ENCODE results near the gene AMOT.

The AMOT gene

DNA sequence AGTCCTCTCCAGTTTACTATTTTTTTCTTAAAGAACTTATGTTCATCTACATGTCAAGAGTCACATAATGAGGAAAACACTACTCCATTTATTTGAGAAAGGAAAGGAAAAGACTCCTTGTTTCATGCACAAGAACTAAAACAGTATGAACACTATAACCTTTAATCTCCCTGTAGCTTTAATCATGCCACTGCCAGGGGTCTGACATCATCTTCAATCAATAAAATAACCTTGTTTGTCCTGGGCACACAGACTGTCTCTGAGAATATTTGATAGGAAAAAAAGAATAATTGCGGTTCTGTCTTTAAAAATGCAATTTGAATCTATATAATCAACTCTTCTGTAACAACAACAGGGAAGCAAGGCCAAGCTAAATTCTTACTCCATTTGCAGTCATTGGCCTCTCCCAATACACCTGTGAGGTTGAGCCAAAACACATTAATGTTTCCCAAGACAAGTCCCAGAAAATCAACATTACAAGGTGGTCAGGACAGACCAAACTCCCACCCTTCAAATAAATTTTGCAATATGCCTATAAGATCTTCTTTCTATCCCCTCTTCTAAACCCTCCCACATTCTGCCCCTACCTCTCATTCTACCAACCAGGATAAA lies 13.2 kb downstream of the AMOT start:
- no peak overlapping the region for H3K4me3 ChIP-seq
- peaks cover 17% of the 10 kb centered on the region for H3K36me3 ChIP-seq (replicated peaks)
- no peaks in the 10 kb centered on the region for H3K27me3 ChIP-seq (ENCODE audit: low read depth)
- H3K9me3 ChIP-seq = no peaks in the 10 kb centered on the region
- H3K4me1 ChIP-seq = peaks cover 3% of the 10 kb centered on the region
- no peak for DNase-seq (ENCODE audit: low spot score in 2 of 2)
- in situ Hi-C loops (cut with MboI; ENCODE audit: low sequenced_read_pairs) = no loop called here

DNA sequence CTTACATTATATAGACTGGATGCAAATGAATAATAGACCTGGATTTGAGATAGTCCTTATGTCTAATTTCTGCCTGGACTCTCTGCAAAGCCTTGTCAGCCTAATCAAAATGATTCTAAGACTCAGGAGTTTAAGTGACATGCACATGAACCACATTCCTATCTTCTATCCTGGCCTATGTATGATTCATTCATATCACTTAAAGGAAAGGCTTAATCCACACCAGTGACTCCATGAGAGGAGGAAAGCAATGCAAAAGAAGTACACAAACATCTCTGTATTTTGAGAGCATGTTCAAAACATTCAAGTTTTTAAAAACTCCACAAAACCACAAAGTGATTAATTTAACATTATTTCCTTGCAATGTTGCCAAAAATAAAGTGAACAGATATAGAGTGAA lies 14.6 kb downstream of the AMOT start:
- Histone ChIP-seq H3K4me1 (no peaks in the 10 kb centered on the region), H3K9me3 (no peaks in the 10 kb centered on the region), H3K27me3 (ENCODE audit: low read depth) (no peaks in the 10 kb centered on the region), H3K4me3 (no peak overlapping the region), H3K36me3 (replicated peaks) (peaks cover 25% of the 10 kb centered on the region)
- in situ Hi-C loops (cut with MboI; ENCODE audit: low sequenced_read_pairs) = no loop called here
- no peak for DNase-seq (ENCODE audit: low spot score in 2 of 2)

DNA sequence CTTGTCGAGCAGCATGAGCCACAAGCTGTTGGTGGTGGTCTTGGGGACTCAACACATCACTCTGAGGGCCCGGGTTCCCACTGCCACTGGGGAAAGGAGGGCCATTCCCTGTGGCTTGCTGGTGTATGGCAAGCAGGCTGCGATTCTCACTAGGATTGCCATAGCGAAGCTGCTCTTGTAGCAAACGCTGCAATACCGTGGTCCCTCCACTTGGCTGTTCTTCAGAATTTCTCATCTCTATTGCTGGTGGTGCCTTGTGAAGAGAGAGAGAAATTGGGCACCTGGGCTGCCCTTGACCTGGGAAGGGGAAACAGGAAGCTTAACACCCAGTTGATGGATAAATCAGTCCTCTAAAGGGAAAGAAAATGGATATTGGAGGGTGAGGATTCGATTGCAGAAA lies 17.7 kb downstream of the AMOT start:
- no peak for DNase-seq (ENCODE audit: low spot score in 2 of 2)
- in situ Hi-C loops (cut with MboI; ENCODE audit: low sequenced_read_pairs) = no loop called here
- Histone ChIP-seq H3K36me3 (replicated peaks) (peaks cover 18% of the 10 kb centered on the region), H3K9me3 (no peaks in the 10 kb centered on the region), H3K4me3 (no peak overlapping the region), H3K4me1 (peaks cover 6% of the 10 kb centered on the region; the same call in 1 of the 2 replicates), H3K27me3 (ENCODE audit: low read depth) (no peaks in the 10 kb centered on the region)

DNA sequence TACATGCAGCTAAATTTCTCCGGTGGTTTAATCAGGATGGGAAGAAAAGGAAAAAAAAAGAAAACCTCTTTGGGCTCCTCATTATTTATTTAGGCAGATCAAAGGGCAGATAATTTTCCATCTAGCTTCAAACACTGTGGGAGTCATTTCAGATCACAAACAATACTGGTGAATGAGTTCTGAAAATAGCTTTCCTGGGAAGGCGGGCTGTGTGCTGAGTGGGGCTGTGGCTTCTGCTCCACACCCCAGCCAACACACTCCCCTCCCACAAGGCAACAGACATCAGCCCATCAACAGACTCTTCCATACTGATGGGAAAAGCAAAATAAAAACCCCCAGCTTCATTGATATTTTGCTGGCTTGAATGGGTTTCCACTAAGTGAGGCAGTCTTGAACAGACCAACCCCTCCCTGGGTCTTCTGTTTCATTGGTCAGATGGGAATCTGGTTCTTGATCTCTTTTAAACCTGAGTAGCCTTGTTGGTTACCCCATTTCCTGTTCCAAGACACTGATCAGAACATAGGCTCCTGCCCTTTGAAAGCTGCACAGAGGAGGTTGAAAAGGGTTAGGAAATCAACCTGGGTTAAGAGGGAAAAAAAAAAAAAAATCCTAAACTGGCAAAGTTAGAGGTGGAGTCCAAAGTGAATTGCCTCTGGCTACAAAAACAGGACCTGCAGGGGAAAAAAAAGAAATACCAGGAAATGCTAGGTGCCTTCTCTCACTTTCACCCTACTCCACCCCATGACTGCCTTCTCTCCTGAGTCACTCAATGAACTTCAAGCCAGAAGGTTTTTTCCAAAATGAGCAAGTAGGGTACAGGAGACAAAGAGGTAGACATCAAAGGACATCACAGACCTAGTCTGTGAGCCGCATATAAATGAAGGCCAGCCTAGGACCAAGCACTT lies 20.0 kb downstream of the AMOT start:
- Histone ChIP-seq H3K27me3 (ENCODE audit: low read depth) (no peaks in the 10 kb centered on the region), H3K36me3 (replicated peaks) (peaks cover 23% of the 10 kb centered on the region), H3K4me3 (no peak overlapping the region), H3K9me3 (no peaks in the 10 kb centered on the region), H3K4me1 (peaks cover 6% of the 10 kb centered on the region; the same call in 1 of the 2 replicates)
- DNase-seq (ENCODE audit: low spot score in 2 of 2) = no peak
- in situ Hi-C loops (cut with MboI; ENCODE audit: low sequenced_read_pairs) = no loop called here

DNA sequence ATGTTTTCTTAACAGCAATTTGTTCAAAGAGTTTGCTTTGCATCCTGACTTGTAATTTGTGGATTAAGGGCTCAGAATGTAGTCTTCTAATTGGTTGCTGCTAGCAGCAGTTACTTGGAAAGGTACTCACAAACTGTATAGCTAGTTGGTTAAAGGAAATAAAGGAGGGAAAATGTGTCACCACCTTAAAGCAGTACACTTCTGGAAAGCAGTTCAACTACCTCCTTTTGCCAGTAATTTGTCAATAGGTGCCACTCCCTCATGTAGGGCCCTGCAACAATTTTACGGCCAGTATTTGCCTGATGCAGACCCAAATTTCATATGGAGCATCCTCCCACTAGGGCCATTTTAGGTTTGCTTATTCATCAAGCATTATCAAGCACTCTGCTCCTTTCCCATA lies 20.8 kb downstream of the AMOT start:
- DNase-seq (ENCODE audit: low spot score in 2 of 2) = no peak
- no peaks in the 10 kb centered on the region for H3K9me3 ChIP-seq
- in situ Hi-C loops (cut with MboI; ENCODE audit: low sequenced_read_pairs) = no loop called here
- no peaks in the 10 kb centered on the region for H3K27me3 ChIP-seq (ENCODE audit: low read depth)
- peaks cover 6% of the 10 kb centered on the region; the same call in 1 of the 2 replicates for H3K4me1 ChIP-seq
- H3K4me3 ChIP-seq = no peak overlapping the region
- H3K36me3 ChIP-seq (replicated peaks) = peaks cover 19% of the 10 kb centered on the region

DNA sequence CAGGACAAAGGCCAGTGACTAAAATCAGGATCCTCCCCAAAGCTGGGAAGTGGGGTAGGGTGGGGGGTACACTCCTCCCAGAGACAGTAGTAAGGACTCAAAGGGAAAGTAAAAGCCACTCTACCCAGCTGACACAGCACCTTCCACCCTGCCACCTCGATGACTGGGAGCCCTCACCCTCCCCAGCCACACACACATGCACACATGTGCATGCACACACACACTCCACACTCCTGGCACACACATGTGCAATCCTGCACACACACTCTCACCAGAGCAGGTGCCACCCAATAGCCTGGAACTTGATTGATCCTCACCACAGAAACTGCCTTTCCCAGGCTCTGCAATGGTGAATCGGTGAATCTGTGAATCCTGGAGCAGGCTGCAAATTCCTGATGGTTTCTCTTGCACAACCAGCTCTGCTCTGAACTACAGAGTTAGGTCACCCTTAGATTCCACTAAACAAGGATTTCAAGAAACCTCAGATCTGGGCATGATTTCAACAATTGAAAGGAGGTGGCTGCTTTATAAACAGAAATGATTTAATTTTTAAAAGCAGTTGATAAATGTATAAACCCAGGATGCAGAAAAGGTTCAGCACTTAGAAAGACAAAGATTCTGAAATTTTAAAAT lies 21.5 kb downstream of the AMOT start:
- Histone ChIP-seq H3K36me3 (replicated peaks) (peaks cover 19% of the 10 kb centered on the region), H3K4me3 (no peak overlapping the region), H3K9me3 (no peaks in the 10 kb centered on the region), H3K27me3 (ENCODE audit: low read depth) (no peaks in the 10 kb centered on the region), H3K4me1 (peaks cover 6% of the 10 kb centered on the region; the same call in 1 of the 2 replicates)
- no peak for DNase-seq (ENCODE audit: low spot score in 2 of 2)
- in situ Hi-C loops (cut with MboI; ENCODE audit: low sequenced_read_pairs) = no loop called here

DNA sequence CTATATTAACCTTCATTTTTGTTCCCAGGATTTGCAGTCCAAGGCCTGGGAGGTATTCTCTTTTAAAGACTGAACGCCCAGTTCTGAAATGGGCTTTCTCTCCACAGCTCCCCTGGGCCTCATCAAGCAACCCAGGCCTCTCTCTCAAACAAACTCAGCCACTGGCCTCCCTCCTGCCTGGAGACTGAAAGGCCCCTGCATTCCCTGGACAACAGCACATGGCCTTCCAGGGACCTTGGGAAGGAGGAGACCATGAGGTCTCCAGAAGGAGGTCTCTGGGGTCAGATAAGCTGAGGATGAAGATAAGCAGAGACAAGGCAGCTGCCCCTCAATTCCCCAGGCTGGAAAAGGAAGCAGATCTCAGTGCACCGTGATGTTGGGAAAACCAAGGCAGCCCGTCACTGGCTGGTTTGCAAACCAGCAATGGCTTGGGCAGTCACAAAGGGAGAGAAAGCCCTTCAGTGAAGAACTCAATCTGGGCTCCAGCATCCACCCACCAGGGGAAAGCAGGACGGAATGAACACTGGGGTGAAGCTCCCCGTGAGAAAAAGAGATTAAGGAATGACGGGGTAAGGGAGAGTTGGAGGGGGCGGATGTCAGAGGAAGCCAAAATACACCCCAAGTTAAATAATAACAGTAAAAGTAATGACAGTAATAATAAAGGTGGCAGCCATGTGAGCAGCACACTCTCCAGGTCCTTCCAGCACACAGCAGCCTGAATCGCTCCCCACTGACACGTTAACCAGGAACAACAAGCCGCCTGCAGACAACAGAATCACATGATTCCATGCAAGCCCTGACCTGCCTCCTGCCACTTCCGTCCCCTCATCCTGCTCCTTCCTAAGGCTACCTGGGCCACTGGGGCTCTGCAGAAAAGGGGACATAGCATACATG lies 22.3 kb downstream of the AMOT start:
- in situ Hi-C loops (cut with MboI; ENCODE audit: low sequenced_read_pairs) = no loop called here
- DNase-seq (ENCODE audit: low spot score in 2 of 2) = no peak

DNA sequence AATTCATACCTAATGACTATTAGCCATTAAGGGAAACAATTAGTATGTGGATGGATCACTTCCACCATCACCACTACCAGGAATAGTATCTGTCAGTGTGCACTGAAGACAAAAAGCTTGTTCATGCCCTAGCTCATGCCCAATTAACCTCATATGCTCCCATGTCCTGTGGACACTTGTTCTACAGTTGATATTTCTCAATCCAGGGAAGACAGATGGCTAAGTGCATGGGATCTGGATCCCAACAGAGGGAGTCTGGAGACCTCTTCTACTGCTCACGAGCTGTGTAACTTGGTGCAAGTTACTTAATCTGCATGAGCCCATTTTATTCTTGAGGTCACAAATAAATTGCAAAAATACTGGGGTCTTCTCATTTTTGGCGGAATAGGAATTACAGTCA lies 23.7 kb downstream of the AMOT start:
- in situ Hi-C loops (cut with MboI; ENCODE audit: low sequenced_read_pairs) = no loop called here
- Histone ChIP-seq H3K36me3 (replicated peaks) (peaks cover 12% of the 10 kb centered on the region), H3K4me1 (peaks cover 6% of the 10 kb centered on the region; the same call in 1 of the 2 replicates), H3K27me3 (ENCODE audit: low read depth) (no peaks in the 10 kb centered on the region), H3K9me3 (no peaks in the 10 kb centered on the region), H3K4me3 (no peak overlapping the region)
- no peak for DNase-seq (ENCODE audit: low spot score in 2 of 2)

More for the DNA sequence above, 22.3 kb downstream of the AMOT start:
- peaks cover 6% of the 10 kb centered on the region; the same call in 1 of the 2 replicates for H3K4me1 ChIP-seq
- no peak overlapping the region for H3K4me3 ChIP-seq
- peaks cover 19% of the 10 kb centered on the region for H3K36me3 ChIP-seq (replicated peaks)
- H3K9me3 ChIP-seq = no peaks in the 10 kb centered on the region
- H3K27me3 ChIP-seq (ENCODE audit: low read depth) = no peaks in the 10 kb centered on the region

DNA sequence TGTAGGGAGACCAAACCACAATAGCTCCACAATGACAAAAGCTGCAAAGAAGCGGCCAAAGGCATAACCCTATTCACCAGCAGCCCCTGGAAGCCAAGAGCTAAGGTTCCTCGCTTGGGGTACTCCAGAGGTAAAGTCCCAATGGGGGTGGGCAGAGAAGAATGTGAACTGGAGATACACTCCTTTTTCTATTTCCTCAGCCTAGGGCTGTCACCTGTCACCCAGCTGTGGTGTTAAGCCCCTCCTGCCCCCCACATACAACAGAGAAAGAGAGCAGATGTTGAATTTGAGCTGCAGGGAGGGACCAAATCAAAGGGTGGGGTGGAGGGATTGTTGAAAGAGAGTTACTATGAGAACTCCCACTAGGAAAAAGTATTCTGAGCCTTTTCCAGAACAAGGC lies 26.1 kb downstream of the AMOT start:
- peaks cover 3% of the 10 kb centered on the region for H3K4me1 ChIP-seq
- H3K36me3 ChIP-seq (replicated peaks) = peaks cover 20% of the 10 kb centered on the region
- in situ Hi-C loops (cut with MboI; ENCODE audit: low sequenced_read_pairs) = no loop called here
- no peaks in the 10 kb centered on the region for H3K9me3 ChIP-seq
- no peak for DNase-seq (ENCODE audit: low spot score in 2 of 2)
- H3K27me3 ChIP-seq (ENCODE audit: low read depth) = no peaks in the 10 kb centered on the region
- no peak overlapping the region for H3K4me3 ChIP-seq

DNA sequence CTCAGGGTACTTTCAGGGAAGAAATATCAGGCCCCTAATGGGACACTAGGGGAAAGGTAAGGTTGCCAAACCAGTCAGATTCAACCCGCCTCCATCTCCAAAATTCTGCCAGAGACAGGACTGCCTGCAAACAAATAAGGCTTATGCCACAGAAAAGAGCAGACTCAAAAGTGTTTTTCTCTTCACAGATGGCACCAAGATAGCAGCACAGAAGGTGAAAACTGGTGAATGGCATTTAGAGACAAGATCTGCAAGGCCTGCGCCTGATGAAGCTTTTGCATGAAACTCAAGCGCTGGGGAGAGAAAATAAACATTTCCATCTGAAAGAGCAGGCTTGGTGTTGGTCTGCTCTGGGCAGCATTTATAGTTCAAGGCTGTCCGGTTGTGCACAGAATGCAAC lies 27.9 kb downstream of the AMOT start:
- DNase-seq (ENCODE audit: low spot score in 2 of 2) = no peak
- Histone ChIP-seq H3K4me3 (no peak overlapping the region), H3K27me3 (ENCODE audit: low read depth) (no peaks in the 10 kb centered on the region), H3K4me1 (peaks cover 19% of the 10 kb centered on the region), H3K36me3 (replicated peaks) (peaks cover 27% of the 10 kb centered on the region), H3K9me3 (no peaks in the 10 kb centered on the region)
- in situ Hi-C loops (cut with MboI; ENCODE audit: low sequenced_read_pairs) = no loop called here

DNA sequence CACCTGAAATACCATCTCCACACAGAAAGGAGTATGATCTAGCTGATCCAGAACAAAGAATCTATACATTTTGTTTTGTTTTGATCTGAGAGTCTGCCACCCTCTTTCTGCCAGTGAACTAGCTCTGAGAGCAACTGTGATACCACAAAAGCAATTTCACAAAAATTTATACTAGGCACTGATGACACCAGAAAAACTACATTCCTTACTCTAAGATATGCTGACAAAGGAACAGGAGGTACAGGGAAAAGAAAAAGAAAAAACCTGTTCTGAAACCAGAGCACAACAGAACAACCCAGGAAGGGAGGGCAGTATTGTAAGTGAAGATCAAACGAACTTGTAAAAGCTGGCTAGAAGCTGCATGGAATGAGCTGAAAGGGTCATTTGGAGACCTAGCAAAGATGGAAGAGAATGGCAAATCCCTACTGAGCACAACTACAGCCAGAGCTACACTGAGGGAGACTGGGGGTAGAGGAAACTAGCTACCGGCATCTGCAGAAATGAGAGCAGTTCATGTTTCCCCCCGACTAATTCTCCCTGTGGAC lies 31.9 kb downstream of the AMOT start:
- in situ Hi-C loops (cut with MboI; ENCODE audit: low sequenced_read_pairs) = no loop called here
- Histone ChIP-seq H3K4me3 (no peak overlapping the region), H3K27me3 (ENCODE audit: low read depth) (no peaks in the 10 kb centered on the region)

DNA sequence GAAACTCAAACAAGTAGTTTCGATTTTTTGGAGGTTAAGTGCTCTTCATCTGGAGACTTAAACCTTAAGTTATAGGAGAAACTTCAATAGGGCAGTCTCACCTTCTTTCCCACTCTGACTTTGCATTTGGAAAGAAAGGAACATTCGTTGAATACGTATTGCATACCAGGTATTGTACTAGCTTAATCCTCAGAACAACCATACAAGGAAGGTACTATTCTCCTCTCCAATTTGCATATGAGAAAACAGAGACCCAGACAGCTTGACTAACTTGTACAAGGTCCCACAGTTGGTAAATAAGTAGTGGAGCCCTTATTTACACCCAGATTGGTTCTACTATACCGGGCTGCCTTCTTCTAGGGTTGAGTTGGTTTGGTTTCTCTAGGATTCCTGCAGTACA lies 32.6 kb downstream of the AMOT start:
- H3K4me3 ChIP-seq = no peak overlapping the region
- H3K36me3 ChIP-seq (replicated peaks) = peaks cover 39% of the 10 kb centered on the region
- peak; percentile 12 to 97 for DNase-seq (ENCODE audit: low spot score in 2 of 2)
- in situ Hi-C loops (cut with MboI; ENCODE audit: low sequenced_read_pairs) = no loop called here
- no peaks in the 10 kb centered on the region for H3K27me3 ChIP-seq (ENCODE audit: low read depth)
- H3K9me3 ChIP-seq = no peaks in the 10 kb centered on the region
- H3K4me1 ChIP-seq = peaks cover 27% of the 10 kb centered on the region

More for the DNA sequence above, 31.9 kb downstream of the AMOT start:
- H3K9me3 ChIP-seq = no peaks in the 10 kb centered on the region
- peaks cover 27% of the 10 kb centered on the region for H3K4me1 ChIP-seq
- DNase-seq (ENCODE audit: low spot score in 2 of 2) = peak in 1 of 2 experiments; percentile 40
- peaks cover 35% of the 10 kb centered on the region for H3K36me3 ChIP-seq (replicated peaks)

DNA sequence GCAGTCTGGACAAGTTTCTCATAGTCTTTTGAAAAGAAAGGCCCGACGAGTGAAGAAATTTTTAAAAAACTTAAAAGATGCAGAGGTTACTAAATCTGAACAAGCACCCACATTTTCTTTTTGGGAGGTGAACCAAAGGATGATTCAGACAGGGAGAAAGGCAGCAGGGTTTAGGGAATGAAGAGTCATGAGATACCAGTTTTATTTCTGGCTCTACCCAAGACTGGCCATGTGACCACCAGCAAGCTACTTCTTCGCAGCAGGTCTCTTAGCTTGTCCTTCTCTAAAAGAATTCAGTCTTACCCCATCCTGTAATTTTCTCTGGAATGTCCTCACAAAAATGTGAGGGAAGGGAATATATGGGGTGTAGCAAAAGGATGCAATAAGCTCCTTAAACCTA lies 37.6 kb downstream of the AMOT start:
- no peak overlapping the region for H3K4me3 ChIP-seq
- no peaks in the 10 kb centered on the region for H3K9me3 ChIP-seq
- no peak for DNase-seq (ENCODE audit: low spot score in 2 of 2)
- in situ Hi-C loops (cut with MboI; ENCODE audit: low sequenced_read_pairs) = no loop called here
- no peaks in the 10 kb centered on the region for H3K27me3 ChIP-seq (ENCODE audit: low read depth)
- H3K4me1 ChIP-seq = peaks cover 18% of the 10 kb centered on the region
- H3K36me3 ChIP-seq (replicated peaks) = peaks cover 51% of the 10 kb centered on the region

Measured in HAP-1 (cell line).